NCI-H524 (cell line): Measurements from ENCODE around the gene WWP2.
A peak's percentile ranks its signal among the peaks of the same experiment; 100 is the strongest.

ENCODE experiments used
- DNase-seq, 2 experiments: peaks; one replicate each; lab custom pipeline; 2025; lab: John Stamatoyannopoulos, UW

Gene WWP2

DNA sequence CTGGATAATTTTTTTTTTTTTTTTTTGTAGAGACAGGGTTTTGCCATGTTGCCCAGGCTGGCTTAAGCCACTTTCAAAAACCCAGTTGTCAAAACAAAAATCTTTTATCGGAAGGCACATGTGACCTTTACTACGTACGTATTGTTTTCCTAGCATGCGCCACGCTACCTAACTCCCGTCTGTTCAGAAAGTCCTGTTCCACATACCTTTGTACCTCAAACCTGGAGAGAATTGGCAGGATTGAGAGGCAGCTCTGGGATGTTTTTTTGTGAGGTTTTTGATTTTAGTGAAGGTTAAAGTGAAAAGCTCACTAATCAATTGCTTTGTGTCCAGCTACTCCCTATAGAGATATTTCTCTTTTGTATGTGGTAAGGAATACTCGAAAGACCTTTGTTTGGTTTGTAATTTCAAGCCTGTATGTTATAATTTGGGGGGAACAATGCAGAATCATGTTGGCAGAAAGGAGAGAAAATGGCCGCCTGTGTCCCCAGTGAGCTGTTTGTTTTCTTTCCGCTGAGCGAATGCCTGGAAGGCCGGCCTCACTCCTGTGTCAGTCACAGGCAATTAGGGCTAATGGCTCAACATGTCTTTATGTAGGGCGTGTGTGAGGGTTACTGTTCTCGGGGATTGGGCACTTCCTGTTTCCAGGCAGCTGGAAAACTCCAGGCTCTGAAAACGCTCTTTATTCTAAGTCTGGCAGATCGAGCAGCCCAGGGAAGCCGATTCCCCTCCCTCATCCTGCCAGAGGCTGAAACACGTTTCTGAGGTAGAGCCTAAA, 128.2 kb downstream of the WWP2 start:
- DNase-seq = no peak

DNA sequence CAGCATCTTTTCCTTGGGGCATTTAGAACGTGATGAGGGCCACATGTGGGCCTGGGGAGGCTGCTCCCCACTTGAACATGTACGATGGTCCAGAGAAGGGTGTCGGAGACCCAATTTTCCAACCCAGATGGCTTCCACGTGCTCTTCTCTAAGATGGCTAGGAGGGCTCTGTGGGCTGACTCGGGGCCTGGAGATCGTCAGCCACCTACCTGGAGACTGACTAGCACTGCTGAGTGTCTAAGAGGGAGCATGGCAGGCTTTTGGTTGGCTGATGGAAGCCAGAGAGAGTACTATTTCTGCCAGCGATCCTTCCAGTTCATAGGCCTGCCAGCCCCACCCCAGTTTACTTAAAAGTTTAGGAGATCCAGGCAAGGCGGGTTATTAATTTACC, 128.8 kb downstream of the WWP2 start:
- no peak for DNase-seq

DNA sequence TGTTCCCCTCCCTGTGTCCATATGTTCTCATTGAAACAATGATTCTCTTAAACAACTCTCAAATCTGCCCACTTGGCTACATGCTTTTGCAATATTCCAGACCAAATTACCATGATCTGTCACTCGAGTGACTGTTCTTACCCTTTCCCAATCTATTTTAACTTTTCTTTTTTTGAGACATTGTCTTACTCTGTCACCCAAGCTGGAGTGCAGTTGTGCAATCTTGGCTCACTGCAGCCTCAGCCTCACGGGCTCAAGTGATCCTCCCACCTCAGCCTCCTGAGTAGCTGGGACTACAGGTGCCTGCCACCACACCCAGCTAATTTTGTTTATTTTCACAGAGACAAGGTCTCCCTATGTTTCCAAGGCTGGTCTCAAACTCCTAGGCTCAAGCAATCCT, 130.2 kb downstream of the WWP2 start:
- no peak for DNase-seq

DNA sequence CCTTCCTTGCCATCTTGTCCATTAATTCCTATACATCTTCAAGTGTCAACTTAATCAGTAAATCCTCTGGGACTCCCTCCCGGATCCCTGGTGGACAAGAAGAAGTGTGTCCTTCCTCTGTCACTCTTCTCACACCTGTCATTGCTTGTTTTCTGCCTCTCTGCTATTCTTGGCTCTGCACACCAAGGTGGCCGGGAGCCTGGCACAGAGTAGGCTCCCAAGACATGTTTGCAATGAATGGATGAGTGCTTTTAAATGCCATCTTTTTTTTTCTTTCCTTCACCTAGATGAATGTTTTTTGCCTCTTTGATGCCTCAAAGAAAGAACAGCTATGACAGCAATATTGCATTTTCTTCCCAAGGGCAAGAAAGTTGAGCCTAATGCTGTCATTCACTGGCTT, 131.0 kb downstream of the WWP2 start:
- DNase-seq = peak in 1 of 2 experiments; percentile 25

DNA sequence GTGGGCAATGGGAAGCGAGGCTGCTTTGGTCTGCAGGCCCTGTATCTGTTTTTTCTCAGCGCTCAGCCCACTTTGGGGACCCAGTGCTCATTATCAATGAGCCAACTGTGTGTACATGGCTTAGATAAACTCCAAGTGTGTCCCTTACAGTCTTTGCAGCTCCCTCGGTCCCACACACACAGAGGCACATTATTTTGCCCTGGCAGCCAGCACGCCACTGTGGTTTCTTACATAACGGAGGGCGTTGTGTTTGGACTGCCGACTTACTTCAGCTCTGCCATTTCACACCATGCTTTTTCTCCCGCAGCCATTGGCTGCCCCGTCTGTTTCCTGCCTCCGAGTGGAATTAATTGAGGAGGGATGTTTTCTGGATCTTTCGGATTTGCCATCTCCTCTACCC, 132.5 kb downstream of the WWP2 start:
- no peak for DNase-seq

DNA sequence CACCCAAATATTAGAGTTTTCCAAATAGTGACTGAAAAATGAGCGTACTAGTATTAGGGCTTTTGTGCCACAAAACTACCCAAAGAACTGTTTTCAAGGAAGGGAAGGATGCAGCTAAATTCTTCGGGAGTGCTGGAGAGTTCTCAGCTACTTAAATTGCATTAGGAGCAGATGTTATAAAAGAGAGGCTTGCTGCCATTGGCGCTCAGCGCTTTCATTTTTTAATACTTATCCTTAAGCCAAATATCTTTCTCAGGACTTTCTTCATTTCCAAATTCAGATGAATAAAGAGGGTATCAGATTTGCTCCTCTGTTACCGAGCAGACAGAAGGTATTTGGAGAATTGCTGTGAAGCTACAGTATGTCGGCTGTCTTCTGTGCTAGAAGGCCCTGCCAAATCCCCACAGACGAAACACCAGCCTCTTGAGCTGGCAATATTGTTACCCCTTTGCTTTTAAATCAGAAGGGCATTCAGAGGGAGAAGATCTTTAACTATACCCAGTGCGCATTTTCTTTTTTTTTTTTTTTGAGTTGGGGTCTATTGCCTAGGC, 141.8 kb downstream of the WWP2 start:
- DNase-seq = peak in 1 of 2 experiments; percentile 37

DNA sequence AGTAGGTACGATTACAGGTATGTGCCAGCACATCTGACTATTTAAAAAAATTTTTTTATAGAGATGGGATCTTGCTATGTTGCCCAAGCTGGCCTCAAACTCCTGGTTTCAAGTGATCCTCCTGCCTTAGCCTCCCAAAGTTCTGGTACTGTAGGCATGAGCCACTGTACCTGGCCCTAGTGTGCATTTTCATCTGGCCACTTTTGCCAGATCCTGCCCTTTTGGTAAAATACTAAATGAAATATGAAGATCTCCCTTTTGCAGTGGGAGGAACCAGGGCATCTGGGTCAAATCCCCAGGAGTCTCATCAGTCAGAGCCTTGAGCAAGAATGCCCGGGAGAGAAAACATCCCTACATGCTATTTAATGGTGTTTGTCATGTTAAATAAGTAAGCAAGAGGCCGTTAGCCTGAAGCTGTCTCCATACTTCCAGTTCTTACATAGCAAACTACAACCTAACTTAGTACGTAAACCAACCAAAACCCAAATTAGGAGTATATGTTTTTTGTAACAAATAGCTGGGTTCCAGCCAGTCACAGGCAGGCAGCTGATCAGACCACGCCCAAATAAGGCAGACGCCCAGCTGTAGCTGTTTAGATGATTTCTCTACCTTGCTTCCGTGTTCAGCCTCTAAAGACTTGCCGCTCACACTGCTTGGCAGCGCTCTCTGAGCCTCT, 142.5 kb downstream of the WWP2 start:
- no peak for DNase-seq

DNA sequence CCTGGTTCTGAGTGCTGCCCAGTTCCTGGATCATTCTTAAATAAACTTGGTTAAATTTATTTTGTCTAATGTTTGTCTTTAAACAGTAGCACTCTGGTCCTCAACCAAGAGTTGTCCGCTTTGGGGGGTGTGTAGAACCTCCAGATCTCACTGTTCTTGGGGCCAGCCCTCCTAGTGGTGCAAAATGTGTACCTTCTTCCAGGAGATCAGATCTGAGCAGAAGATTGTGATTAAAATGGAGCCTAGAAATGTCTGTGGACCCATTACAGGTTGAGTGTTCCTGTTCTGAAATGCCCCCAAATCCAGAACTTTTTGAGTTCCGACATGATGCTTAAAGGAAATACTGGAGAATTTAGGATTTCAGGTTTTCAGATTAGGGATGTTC, 143.0 kb downstream of the WWP2 start:
- no peak for DNase-seq

DNA sequence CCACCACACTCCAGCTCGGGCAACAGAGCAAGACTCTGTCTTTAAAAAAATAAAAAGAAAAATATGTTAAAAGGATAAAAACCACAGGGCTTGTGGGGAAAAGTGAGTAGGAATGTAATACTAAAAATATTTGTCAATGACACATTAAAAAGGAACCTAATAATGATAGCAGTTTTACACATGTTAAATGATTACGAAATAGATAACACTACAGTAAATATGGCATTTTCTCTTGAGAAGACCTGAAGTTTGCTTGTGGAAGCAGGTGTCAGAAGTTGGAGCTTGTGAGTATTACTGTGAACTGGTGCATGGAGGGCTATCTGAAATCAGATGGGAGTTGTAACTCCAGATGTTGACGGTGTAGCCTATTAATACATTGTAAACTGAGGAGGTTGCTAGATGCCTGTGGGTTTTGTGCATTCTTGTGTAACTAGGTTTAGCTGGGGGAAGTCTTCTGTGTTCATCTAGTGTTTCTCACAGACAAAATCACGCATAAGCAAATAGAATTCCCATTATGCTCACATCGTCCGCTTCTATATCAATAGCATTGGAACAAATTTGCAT, 144.8 kb downstream of the WWP2 start:
- no peak for DNase-seq

DNA sequence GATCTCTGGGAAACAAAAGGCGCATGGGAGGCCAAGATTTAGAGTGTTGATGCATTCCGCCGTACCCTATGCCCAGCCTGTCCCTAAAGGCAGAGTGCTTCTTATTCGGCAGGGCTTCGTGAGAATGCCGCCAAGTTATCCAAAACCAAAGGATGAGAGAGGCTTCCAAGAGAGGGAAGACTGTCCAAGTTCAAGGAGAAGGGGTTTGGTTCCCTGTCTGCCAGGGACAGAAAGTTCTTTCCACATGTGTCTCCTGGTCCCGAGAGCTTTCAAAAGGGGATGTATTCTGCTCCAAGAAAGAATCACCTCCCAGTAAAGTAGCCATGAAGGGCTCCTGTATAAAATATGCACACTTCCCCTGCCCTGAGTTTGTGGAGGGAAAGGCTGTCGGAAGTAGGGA, 146.9 kb downstream of the WWP2 start:
- no peak for DNase-seq

DNA sequence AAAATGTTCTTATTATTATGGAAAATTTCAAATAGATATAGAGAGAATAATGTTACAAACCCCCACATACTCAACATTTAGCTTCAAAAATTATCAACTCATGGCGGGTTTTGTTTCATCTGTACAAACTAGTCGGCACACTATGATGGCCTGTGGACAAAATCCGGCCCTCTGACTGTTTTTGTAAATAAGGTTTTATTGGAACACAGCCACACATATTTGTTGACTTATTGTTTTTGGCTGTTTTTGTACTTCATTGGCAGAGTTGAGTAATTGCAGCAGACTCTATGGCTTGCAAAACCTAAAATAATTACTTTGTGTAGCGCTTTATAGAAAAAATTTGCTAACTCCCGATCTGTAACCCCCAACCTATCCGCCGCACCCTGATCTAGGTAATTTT, 147.6 kb downstream of the WWP2 start:
- no peak for DNase-seq

DNA sequence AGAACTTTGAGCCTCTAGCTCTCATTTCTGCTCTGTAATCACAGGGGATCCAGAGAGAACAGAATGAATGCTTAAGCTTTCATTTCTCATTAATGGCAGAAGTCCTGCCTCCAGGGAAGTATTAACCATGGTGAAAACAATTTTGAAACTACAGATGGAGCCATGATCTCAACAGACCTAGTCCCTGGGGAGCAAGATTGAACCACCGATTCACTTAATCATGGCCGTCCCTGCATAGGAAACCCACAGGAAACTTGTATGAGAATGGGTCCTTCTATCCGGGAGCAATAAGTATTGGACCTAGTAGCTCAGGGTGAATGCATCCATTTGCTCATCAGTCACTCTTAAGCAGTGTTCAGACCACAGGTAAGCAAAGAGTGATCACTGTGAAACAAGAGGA, 148.8 kb downstream of the WWP2 start:
- DNase-seq = no peak

DNA sequence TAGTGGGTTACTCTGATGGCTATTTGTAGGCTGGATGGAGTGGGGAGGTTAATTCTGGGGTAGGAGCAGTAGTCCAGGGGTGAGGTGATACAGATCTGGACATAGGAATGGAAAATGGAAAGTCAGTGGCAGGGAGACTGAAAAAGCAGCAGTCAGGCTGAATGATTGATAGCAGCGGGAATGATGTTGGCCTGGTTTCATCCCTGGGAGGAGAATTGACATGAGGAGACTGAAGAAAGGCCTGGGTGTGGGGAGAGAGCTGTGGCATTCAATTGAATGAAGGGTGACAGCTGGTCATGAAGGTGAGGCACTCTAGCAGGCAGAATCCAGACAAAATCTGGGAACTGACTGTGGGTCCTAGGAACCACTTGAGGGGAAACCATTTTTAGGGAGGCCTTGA, 154.3 kb downstream of the WWP2 start:
- DNase-seq = no peak

DNA sequence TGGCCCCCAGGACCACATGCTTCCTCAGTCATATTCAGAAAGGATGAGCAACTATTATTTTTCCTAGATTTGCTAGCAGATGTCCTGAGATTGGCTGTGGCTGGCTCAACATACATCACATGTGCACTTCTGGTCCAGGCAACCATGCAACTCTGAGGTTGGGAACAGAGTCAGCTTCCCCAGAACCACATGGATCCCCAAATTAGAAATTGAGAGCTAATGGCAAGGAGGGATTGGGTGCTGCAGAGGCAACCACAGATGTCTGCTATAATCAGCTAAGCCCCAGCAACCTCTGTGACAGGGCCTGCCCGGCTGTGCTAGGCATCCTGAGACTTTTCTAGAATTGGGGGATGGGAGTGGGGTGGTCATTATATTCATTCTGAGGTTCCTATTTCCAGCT, 155.2 kb downstream of the WWP2 start:
- DNase-seq = no peak

DNA sequence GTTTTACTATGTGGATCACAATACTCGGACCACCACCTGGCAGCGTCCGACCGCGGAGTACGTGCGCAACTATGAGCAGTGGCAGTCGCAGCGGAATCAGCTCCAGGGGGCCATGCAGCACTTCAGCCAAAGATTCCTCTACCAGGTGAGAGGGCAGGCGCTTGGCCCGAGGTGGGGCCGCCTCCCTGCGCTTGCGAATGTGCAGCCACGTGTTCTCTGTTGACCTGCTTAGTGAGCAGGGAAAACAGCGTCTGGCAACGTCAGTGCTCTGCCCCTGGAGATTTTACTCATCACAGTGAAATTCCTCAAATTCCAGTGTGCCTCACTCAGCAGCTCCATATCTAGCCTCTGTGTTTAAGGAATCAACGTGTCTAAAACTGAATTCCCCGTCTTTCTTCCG, 155.6 kb downstream of the WWP2 start:
- DNase-seq = no peak

DNA sequence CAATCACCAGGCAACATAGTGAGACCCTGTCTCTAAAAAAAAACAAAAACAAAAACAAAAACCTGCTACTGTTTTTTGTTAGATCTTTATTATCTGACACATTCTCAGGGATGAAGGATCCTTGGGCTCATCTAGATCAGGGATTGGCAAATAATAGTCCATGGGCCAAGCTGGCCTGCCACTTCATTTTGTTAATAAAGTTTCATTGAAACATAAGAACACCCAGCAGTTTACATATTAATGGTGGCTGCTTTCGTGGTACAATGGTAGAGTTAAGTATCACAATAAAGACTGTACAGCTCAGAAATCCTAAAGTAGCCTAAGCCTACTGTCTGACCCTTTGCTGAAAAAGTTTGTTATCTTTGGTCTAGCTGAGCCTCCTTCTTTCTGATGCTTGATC, 156.1 kb downstream of the WWP2 start:
- no peak for DNase-seq

DNA sequence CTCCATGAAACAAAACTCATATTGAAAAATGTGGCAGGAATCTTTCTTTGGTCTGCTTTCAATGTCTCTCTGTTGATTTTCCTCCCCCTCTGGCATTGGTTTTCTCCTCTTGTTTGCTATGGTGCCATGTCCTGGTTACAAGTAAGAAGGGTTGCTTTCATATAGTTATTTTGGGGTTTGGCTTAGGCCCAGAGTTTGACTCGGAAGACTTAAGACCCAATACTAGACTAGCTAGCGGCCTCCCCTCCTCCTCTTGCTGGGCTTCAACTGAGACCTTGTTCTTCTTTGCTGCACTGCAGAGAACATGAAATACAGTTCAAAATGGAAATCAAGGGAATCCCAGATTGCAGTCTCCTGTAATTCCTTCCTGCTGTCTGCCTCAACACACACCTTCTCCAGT, 159.0 kb downstream of the WWP2 start:
- no peak for DNase-seq

DNA sequence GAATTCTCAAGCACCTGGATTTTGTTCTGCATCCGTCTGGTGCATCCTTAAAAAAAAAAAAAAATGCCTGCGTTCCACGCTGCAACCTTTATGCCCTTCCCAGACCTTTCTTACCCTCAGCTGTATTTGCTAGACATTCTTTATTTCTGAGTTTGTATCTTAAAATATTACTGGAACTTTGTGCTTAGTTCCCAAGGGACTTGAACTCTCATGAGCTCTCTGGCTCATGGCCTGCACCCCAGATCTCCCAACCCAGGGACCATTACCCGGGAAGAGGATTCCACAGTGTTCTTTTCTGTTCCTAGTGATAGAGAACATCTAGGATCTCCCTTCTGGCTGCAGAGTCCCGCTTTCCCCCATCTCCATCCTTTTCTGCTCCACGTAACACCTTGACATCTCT, 160.1 kb downstream of the WWP2 start:
- no peak for DNase-seq

DNA sequence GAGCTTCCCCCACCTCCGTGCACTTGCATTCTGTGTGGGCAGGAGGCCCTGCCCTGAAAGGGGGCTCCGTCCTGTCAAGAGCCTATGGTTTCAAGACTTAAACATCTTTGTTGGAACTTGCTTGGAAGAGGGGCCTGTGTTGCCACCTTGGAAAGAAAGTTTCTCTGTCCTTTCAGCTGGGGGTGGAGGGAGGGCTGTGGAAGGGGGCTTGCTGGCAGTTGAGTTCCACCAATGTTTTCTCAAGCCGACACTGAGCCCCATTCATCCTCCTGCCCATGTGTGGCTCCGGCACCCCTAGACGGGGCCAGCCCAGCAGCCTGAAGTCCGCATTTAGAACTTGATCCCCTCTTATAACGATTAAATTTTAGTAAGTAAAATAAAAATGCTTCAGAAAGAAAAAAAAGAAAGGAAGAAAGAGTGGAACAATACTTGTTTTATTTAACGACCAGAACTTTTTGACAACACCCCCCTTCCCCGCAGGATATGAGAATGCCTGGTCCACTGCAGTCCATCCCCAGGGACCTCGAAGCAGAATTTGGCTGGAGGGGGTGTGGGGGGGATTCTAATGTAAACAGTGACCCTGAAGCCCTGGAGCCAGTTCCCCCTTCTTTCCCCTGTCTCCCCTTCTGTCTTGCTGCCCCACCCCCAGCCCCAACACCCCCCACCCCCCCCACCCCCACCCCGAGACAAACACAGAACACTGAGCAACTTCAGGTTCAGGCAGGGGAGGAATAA, 162.1 kb downstream of the WWP2 start:
- no peak for DNase-seq

DNA sequence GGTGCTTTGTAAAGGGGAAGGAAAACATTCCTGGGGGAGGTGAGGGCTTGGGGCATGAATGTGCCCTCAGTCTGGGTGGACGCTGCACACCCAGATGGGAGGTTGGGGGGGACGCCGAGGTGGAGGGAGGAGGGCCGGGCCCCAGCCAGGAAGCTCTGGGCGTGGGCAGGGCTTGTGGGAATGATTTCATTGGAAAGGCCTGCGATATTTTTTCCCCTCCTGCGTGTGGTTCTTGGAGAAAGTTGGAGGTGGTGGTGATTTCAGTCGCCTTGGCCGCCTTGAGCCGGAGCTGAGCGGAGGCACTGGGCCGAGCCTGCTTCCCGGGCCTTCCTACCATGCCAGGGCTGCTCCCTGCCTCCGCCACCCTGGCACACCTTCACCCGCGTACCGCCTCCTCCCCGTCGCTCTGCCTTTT, 162.7 kb downstream of the WWP2 start:
- DNase-seq = no peak

DNA sequence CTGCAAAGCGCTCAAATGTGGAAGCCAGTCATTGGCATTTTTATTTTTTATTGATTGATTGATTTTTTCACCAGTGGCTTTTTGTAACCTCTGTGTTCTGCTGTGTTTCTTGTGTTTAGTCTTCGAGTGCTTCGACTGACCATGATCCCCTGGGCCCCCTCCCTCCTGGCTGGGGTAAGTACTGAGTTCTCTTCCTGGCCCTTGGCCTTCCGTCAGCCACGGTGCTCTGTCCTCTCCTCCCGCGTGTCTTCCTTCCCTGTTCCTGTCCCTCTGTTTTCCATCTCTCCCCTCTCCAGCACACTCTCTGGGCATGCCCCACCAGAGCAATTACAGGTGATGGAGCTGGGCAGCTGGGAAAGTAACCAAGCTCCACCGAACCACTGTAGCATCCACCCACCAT, 163.2 kb downstream of the WWP2 start:
- DNase-seq = no peak

DNA sequence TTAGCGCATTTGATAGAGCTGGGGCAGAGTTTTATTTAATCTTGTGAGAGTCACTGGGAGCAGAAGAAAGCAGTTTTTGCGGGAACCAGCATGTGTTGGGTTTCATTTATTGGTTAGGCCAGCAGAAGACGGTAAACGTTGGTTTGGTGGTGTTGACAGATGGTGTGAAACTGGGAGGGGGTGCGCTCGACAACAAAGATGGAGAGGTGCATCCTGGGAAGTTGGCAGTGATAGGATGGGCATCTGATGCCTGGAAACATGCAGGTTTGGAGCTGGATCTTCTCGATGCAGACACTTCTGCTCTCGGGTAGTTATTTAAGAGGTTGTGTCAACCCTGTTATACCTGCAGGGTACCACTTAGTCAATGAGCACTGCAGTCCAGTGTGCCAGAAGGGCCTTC, 164.1 kb downstream of the WWP2 start:
- DNase-seq = peak in 1 of 2 experiments; percentile 29
